ENCODE data around the gene UBE2O. TPM values are rescaled to one million over a fixed set of nuclear protein-coding genes. Genes with fewer than 3 reads are reported as not detected.

UBE2O gene
- total RNA-seq, 1 experiment from 2014 or later = 68.9 TPM

- H3K27ac Mint-ChIP-seq = peak overlapping the region; percentile 90; the same call in 1 of the 2 replicates
- no peaks in the 10 kb centered on the region for H3K27me3 Mint-ChIP-seq (ENCODE audit: low read depth)
- CTCF ChIA-PET = interaction anchor here (0.7 kb wide), 1 partner anchor 36 kb away, joined by 3 read pairs; no protein-coding TSS in a partner anchor
- DNase-seq (ENCODE audit: low spot score) (no peak), ATAC-seq (no peak)
- TF ChIP-seq CBFB (CRISPR knock-in tag; IDR thresholded peaks at IDR 0.05; ENCODE audit: low read depth) (no peak), HMGA2 (CRISPR knock-in tag; IDR thresholded peaks at IDR 0.05) (no peak), ZNF138 (CRISPR knock-in tag; conservative IDR thresholded peaks at IDR 0.05) (no peak), SMAD3 (CRISPR knock-in tag; IDR thresholded peaks at IDR 0.05; ENCODE audit: borderline replicate concordance) (no peak), NFYB (CRISPR knock-in tag; conservative IDR thresholded peaks at IDR 0.05; ENCODE audit: low read depth) (no peak), CREB1 (CRISPR knock-in tag; IDR thresholded peaks at IDR 0.05) (no peak)
- peaks cover 4% of the 10 kb centered on the region for H3K9me3 Mint-ChIP-seq
- H3K4me1 Mint-ChIP-seq = peaks cover 50% of the 10 kb centered on the region
- POLR2A ChIA-PET = no interaction called here
- H3K4me3 Mint-ChIP-seq = no peak overlapping the region
- H3K36me3 Mint-ChIP-seq = peaks cover 10% of the 10 kb centered on the region
Observed at GRCh38 chr17:76422860-76423259, 30.1 kb downstream of the UBE2O start.

GRCh38 chr17:76422406-76422805 is 30.5 kb downstream of the UBE2O start:
- H3K4me3 Mint-ChIP-seq = no peak overlapping the region
- TF ChIP-seq TCF7 (CRISPR knock-in tag; IDR thresholded peaks at IDR 0.05; ENCODE audit: low read depth) (no peak), ZBTB21 (CRISPR knock-in tag; IDR thresholded peaks at IDR 0.05; ENCODE audit: borderline replicate concordance) (no peak), ZNF416 (CRISPR knock-in tag; IDR thresholded peaks at IDR 0.05) (no peak), ATF2 (CRISPR knock-in tag; IDR thresholded peaks at IDR 0.05; ENCODE audit: borderline replicate concordance, low read depth) (no peak), ZNF425 (CRISPR knock-in tag; conservative IDR thresholded peaks at IDR 0.05) (no peak), ZNF671 (CRISPR knock-in tag; IDR thresholded peaks at IDR 0.05) (no peak), FOXK1 (CRISPR knock-in tag; IDR thresholded peaks at IDR 0.05) (no peak), MLX (CRISPR knock-in tag; IDR thresholded peaks at IDR 0.05) (no peak), HMGA2 (CRISPR knock-in tag; IDR thresholded peaks at IDR 0.05) (no peak), MXD4 (CRISPR knock-in tag; IDR thresholded peaks at IDR 0.05; ENCODE audit: borderline replicate concordance) (no peak), AR (CRISPR knock-in tag; IDR thresholded peaks at IDR 0.05) (no peak)
- CTCF ChIA-PET = interaction anchor here (0.7 kb wide), 1 partner anchor 36 kb away, joined by 3 read pairs; no protein-coding TSS in a partner anchor

More at GRCh38 chr17:76422406-76422805, 30.5 kb downstream of the UBE2O start:
- POLR2A ChIA-PET = no interaction called here
- no peak for ATAC-seq
- Mint-ChIP-seq H3K27me3 (ENCODE audit: low read depth) (no peaks in the 10 kb centered on the region), H3K36me3 (peaks cover 14% of the 10 kb centered on the region), H3K4me1 (peaks cover 52% of the 10 kb centered on the region), H3K9me3 (peaks cover 4% of the 10 kb centered on the region), H3K27ac (peak overlapping the region; percentile 90; the same call in 1 of the 2 replicates)
- no peak for DNase-seq (ENCODE audit: low spot score)
